K562 (cell line): ENCODE measurements around the gene NES. TPM values are rescaled to one million over a fixed set of nuclear protein-coding genes. Genes with fewer than 3 reads are reported as not detected.

Experiments
- ARID1B ChIP-seq: fragments of 450-650 bp; IDR thresholded peaks from 2 replicates; pipeline ENCODE4 v1.6.1; 2016; ENCODE audit warnings: antibody characterized with exemption, mild to moderate bottlenecking, inconsistent platforms
- ARID3B ChIP-seq: fragments of 250-450 bp; sonication (Bioruptor Pico); IDR thresholded peaks from 2 replicates; pipeline ENCODE4 v1.4.0; 2020; ENCODE audit warnings: borderline replicate concordance
- BCOR ChIP-seq: fragments of 450-650 bp; IDR thresholded peaks from 2 replicates; pipeline ENCODE4 v1.6.1; 2016
- CEBPG ChIP-seq, 3 experiments: fragments of 200-800 bp in 1 of 3; sonication (Bioruptor generic) in 1 of 3; sonication (generic) in 1 of 3; formaldehyde crosslinking in 1 of 3; IDR thresholded peaks in 2 of 3; conservative IDR thresholded peaks in 1 of 3; 2 replicates each; pipeline versions ENCODE4 v1.6.1 to v1.8.0; 2016 to 2022; ENCODE audit warnings: missing compliant biosample characterization in 2 of 3, missing genetic modification characterization in 2 of 3, mild to moderate bottlenecking in 1 of 3, missing genetic modification reagents in 1 of 3
- CREB3 ChIP-seq: fragments of 450-650 bp; conservative IDR thresholded peaks from 2 replicates; pipeline ENCODE4 v1.6.1; 2016; ENCODE audit warnings: missing genetic modification characterization, low read depth, mild to moderate bottlenecking, missing compliant biosample characterization, moderate library complexity
- FOSL1 ChIP-seq: fragments of 200-800 bp; sonication (Bioruptor generic); conservative IDR thresholded peaks from 2 replicates; pipeline ENCODE4 v1.6.1; 2016; ENCODE audit warnings: missing genetic modification characterization, missing compliant biosample characterization
- POLR2H ChIP-seq: IDR thresholded peaks from 2 replicates; pipeline ENCODE4 v1.6.1; 2016; ENCODE audit warnings: missing genetic modification characterization, low read depth, mild to moderate bottlenecking, control low read depth, missing compliant biosample characterization, moderate library complexity
- ZNF121 ChIP-seq: sonication (generic); formaldehyde crosslinking; conservative IDR thresholded peaks from 2 replicates; pipeline ENCODE4 v1.8.0; 2022; ENCODE audit warnings: missing genetic modification reagents
- ZNF584 ChIP-seq: fragments of 200-800 bp; sonication (Bioruptor generic); IDR thresholded peaks from 2 replicates; pipeline ENCODE4 v1.6.1; 2016; ENCODE audit warnings: low read depth, mild to moderate bottlenecking, missing genetic modification characterization, missing compliant biosample characterization
- ZNF644 ChIP-seq: fragments of 200-800 bp; sonication (Bioruptor generic); IDR thresholded peaks from 2 replicates; pipeline ENCODE4 v1.6.1; 2016; ENCODE audit warnings: low read depth, missing genetic modification characterization, missing compliant biosample characterization
- polyA plus RNA-seq, 8 experiments: library from polyadenylated mRNA; depleted of rRNA in 4 of 8; stranded (reverse) in 5 of 8; unstranded in 3 of 8; fragments of >200 nt; fragmentation: Nextera tagmentation in 2 of 8; fragmentation: Illumina TruSeq in 1 of 8; extraction: Ambion mirVana in 2 of 8; extraction: Trizol in 1 of 8; gene quantifications; 2 replicates each; pipeline versions ENCODE4 v1.2.1 to v1.2.3, GENCODE V29; 2011 to 2014; ENCODE audit warnings: inconsistent platforms in 1 of 8, missing spikeins in 1 of 8
- total RNA-seq, 7 experiments: library from RNA; depleted of rRNA in 6 of 7; stranded (reverse); fragments of >200 nt in 6 of 7; fragmentation: Illumina TruSeq in 2 of 7; extraction: Trizol in 2 of 7; gene quantifications; 2 replicates each; pipeline versions ENCODE4 v1.2.1 to v1.2.3, GENCODE V29; 2011 to 2021; ENCODE audit warnings: low replicate concordance in 1 of 7
- TF ChIP-seq, protein P1 (sequence below): fragments of 450-650 bp; formaldehyde crosslinking; IDR thresholded peaks from 2 replicates; pipeline ENCODE4 v1.4.0; 2022; ENCODE audit warnings: missing genetic modification characterization
- TF ChIP-seq, protein P2 (sequence below), 2 experiments: IDR thresholded peaks; 2 replicates each; pipeline ENCODE4 v1.6.1; 2012; ENCODE audit warnings: improper control_type of control experiment in 2 of 2, low read depth in 2 of 2, low read length in 2 of 2, borderline replicate concordance in 1 of 2
- TF ChIP-seq, protein P3 (sequence below): fragments of 200-800 bp; sonication (Bioruptor generic); IDR thresholded peaks from 2 replicates; pipeline ENCODE4 v1.6.1; 2016; ENCODE audit warnings: missing genetic modification characterization, missing compliant biosample characterization

The NES gene
- total and polyA plus RNA-seq, 9 of the 15 experiments (the other 6 are each of a cell fraction or from before 2014, with no cell fraction given): 0.10 to 8.6 (median 4.2) TPM

- TF ChIP-seq CEBPG (CRISPR knock-in tag; IDR thresholded peaks at IDR 0.05) (no peak), CEBPG (tag; conservative IDR thresholded peaks at IDR 0.05 in 1 of 2, IDR thresholded peaks at IDR 0.05 in 1 of 2) (no peak), ARID3B (CRISPR knock-in tag) (no peak), CREB3 (tag) (no peak), ZNF121 (CRISPR knock-in tag) (no peak), BCOR (peak; percentile 99), POLR2H (tag) (no peak), ZNF584 (CRISPR knock-in tag) (0 out of 2 replicates have a peak, but pooled peaks have one; percentile 15), ZNF644 (tag) (peak; percentile 43; the same call in 1 of the 2 replicates), FOSL1 (tag) (no peak), ARID1B (no peak)
- TF ChIP-seq, protein P1, sequence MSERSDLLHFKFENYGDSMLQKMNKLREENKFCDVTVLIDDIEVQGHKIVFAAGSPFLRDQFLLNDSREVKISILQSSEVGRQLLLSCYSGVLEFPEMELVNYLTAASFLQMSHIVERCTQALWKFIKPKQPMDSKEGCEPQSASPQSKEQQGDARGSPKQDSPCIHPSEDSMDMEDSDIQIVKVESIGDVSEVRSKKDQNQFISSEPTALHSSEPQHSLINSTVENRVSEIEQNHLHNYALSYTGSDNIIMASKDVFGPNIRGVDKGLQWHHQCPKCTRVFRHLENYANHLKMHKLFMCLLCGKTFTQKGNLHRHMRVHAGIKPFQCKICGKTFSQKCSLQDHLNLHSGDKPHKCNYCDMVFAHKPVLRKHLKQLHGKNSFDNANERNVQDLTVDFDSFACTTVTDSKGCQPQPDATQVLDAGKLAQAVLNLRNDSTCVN (CRISPR knock-in tag): no peak
- TF ChIP-seq, protein P2, sequence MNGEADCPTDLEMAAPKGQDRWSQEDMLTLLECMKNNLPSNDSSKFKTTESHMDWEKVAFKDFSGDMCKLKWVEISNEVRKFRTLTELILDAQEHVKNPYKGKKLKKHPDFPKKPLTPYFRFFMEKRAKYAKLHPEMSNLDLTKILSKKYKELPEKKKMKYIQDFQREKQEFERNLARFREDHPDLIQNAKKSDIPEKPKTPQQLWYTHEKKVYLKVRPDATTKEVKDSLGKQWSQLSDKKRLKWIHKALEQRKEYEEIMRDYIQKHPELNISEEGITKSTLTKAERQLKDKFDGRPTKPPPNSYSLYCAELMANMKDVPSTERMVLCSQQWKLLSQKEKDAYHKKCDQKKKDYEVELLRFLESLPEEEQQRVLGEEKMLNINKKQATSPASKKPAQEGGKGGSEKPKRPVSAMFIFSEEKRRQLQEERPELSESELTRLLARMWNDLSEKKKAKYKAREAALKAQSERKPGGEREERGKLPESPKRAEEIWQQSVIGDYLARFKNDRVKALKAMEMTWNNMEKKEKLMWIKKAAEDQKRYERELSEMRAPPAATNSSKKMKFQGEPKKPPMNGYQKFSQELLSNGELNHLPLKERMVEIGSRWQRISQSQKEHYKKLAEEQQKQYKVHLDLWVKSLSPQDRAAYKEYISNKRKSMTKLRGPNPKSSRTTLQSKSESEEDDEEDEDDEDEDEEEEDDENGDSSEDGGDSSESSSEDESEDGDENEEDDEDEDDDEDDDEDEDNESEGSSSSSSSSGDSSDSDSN (IDR thresholded peaks at IDR 0.05; ENCODE audit: borderline replicate concordance in 1 of 2, low read depth in 2 of 2, low read length in 2 of 2): 0 out of 4 replicates have a peak, but pooled peaks of 1 of the 2 experiments have one; percentile 16
- TF ChIP-seq, protein P3, sequence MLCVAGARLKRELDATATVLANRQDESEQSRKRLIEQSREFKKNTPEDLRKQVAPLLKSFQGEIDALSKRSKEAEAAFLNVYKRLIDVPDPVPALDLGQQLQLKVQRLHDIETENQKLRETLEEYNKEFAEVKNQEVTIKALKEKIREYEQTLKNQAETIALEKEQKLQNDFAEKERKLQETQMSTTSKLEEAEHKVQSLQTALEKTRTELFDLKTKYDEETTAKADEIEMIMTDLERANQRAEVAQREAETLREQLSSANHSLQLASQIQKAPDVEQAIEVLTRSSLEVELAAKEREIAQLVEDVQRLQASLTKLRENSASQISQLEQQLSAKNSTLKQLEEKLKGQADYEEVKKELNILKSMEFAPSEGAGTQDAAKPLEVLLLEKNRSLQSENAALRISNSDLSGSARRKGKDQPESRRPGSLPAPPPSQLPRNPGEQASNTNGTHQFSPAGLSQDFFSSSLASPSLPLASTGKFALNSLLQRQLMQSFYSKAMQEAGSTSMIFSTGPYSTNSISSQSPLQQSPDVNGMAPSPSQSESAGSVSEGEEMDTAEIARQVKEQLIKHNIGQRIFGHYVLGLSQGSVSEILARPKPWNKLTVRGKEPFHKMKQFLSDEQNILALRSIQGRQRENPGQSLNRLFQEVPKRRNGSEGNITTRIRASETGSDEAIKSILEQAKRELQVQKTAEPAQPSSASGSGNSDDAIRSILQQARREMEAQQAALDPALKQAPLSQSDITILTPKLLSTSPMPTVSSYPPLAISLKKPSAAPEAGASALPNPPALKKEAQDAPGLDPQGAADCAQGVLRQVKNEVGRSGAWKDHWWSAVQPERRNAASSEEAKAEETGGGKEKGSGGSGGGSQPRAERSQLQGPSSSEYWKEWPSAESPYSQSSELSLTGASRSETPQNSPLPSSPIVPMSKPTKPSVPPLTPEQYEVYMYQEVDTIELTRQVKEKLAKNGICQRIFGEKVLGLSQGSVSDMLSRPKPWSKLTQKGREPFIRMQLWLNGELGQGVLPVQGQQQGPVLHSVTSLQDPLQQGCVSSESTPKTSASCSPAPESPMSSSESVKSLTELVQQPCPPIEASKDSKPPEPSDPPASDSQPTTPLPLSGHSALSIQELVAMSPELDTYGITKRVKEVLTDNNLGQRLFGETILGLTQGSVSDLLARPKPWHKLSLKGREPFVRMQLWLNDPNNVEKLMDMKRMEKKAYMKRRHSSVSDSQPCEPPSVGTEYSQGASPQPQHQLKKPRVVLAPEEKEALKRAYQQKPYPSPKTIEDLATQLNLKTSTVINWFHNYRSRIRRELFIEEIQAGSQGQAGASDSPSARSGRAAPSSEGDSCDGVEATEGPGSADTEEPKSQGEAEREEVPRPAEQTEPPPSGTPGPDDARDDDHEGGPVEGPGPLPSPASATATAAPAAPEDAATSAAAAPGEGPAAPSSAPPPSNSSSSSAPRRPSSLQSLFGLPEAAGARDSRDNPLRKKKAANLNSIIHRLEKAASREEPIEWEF: 0 out of 2 replicates have a peak, but pooled peaks have one; percentile 62
Observed at GRCh38 chr1:156662005-156662799, 15.0 kb downstream of the NES start (continued).
